Parathyroid adenoma (tissue), 2 donors: ENCODE measurements around the gene TEFM.

Experiments
- H2AFZ ChIP-seq: fragments of 300-600 bp; sonication (generic); one replicate; pipeline ENCODE4 v1.7.0; 2017; ENCODE audit warnings: antibody characterized with exemption, mild to moderate bottlenecking
- H3K27ac ChIP-seq: fragments of 300-600 bp; sonication (generic); one replicate; pipeline ENCODE4 v1.7.0; 2017
- H3K27me3 ChIP-seq: fragments of 300-600 bp; sonication (generic); one replicate; pipeline ENCODE4 v1.7.0; 2017; ENCODE audit warnings: low read length; ENCODE audit not compliant: control insufficient read depth, insufficient read depth
- H3K36me3 ChIP-seq: fragments of 300-600 bp; sonication (generic); one replicate; pipeline ENCODE4 v1.7.0; 2017; ENCODE audit warnings: low read length; ENCODE audit not compliant: control insufficient read depth, insufficient read depth
- H3K4me1 ChIP-seq: fragments of 300-600 bp; sonication (generic); one replicate; pipeline ENCODE4 v1.7.0; 2017; ENCODE audit warnings: control low read depth
- H3K4me2 ChIP-seq: fragments of 300-600 bp; sonication (generic); one replicate; pipeline ENCODE4 v1.7.0; 2017; ENCODE audit warnings: low read length
- H3K4me3 ChIP-seq: fragments of 300-600 bp; sonication (generic); one replicate; pipeline ENCODE4 v1.7.0; 2017; ENCODE audit warnings: low read depth, low read length
- H3K79me2 ChIP-seq: fragments of 300-600 bp; sonication (generic); one replicate; pipeline ENCODE4 v1.7.0; 2017; ENCODE audit warnings: control low read depth
- H3K9ac ChIP-seq: fragments of 300-600 bp; sonication (generic); one replicate; pipeline ENCODE4 v1.7.0; 2017; ENCODE audit warnings: mild to moderate bottlenecking
- H3K9me3 ChIP-seq: fragments of 300-600 bp; sonication (generic); one replicate; pipeline ENCODE4 v1.7.0; 2017; ENCODE audit warnings: low read length; ENCODE audit not compliant: control insufficient read depth
- TF ChIP-seq, protein P1 (sequence below): fragments of 300-600 bp; sonication (generic); IDR thresholded peaks from one replicate; pipeline ENCODE4 v1.7.0; 2017; ENCODE audit warnings: antibody characterized with exemption, mild to moderate bottlenecking
- donor health status: primary hyperparathyroidism.

TEFM gene

GRCh38 chr17:30920683-30921543 is 14.9 kb upstream of the TEFM start:
- Histone ChIP-seq H2AFZ (peak overlapping the region; percentile 98), H3K27ac (peak overlapping the region; percentile 13), H3K9ac (no peak overlapping the region), H3K9me3 (no peaks in the 10 kb centered on the region), H3K4me3 (peak overlapping the region; percentile 57), H3K4me2 (peak overlapping the region; percentile 82), H3K4me1 (no peaks in the 10 kb centered on the region), H3K79me2 (no peaks in the 10 kb centered on the region), H3K36me3 (no peaks in the 10 kb centered on the region), H3K27me3 (no peaks in the 10 kb centered on the region)
- TF ChIP-seq, protein P1, sequence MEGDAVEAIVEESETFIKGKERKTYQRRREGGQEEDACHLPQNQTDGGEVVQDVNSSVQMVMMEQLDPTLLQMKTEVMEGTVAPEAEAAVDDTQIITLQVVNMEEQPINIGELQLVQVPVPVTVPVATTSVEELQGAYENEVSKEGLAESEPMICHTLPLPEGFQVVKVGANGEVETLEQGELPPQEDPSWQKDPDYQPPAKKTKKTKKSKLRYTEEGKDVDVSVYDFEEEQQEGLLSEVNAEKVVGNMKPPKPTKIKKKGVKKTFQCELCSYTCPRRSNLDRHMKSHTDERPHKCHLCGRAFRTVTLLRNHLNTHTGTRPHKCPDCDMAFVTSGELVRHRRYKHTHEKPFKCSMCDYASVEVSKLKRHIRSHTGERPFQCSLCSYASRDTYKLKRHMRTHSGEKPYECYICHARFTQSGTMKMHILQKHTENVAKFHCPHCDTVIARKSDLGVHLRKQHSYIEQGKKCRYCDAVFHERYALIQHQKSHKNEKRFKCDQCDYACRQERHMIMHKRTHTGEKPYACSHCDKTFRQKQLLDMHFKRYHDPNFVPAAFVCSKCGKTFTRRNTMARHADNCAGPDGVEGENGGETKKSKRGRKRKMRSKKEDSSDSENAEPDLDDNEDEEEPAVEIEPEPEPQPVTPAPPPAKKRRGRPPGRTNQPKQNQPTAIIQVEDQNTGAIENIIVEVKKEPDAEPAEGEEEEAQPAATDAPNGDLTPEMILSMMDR = no peak

GRCh38 chr17:30920282-30920681 is 14.2 kb upstream of the TEFM start:
- H3K79me2 ChIP-seq = no peaks in the 10 kb centered on the region
- no peak overlapping the region for H3K27ac ChIP-seq
- TF ChIP-seq, protein P1 = no peak
- no peak overlapping the region for H3K4me3 ChIP-seq
- H3K9me3 ChIP-seq = no peaks in the 10 kb centered on the region
- H3K27me3 ChIP-seq = no peaks in the 10 kb centered on the region
- no peak overlapping the region for H2AFZ ChIP-seq
- no peak overlapping the region for H3K9ac ChIP-seq
- H3K4me2 ChIP-seq = no peak overlapping the region
- H3K4me1 ChIP-seq = no peaks in the 10 kb centered on the region
- no peaks in the 10 kb centered on the region for H3K36me3 ChIP-seq

DNA sequence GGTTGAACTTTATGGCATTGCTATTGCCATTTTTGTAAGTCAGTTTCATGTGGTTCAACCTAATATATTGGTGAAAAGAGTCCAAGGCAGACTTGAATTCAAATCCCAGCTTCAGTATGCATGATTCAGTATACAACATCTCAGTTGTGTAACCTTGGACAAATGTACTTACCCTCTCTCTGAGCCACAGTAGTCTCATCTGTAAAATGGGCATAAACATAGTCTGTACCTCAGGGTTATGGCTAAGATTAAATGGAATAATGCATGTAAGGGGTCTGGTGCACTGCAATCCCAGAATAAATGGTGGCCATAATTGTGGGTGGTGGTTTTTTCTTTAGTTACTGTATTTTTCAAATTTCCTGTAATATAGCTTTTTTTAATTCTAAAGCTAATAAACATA is 11.0 kb upstream of the TEFM start:
- H2AFZ ChIP-seq = no peak overlapping the region
- no peaks in the 10 kb centered on the region for H3K27me3 ChIP-seq
- H3K4me2 ChIP-seq = no peak overlapping the region
- no peaks in the 10 kb centered on the region for H3K4me1 ChIP-seq
- no peaks in the 10 kb centered on the region for H3K79me2 ChIP-seq
- no peak overlapping the region for H3K27ac ChIP-seq
- H3K36me3 ChIP-seq = no peaks in the 10 kb centered on the region
- H3K9me3 ChIP-seq = no peaks in the 10 kb centered on the region
- TF ChIP-seq, protein P1 = no peak
- H3K4me3 ChIP-seq = no peak overlapping the region
- no peak overlapping the region for H3K9ac ChIP-seq

DNA sequence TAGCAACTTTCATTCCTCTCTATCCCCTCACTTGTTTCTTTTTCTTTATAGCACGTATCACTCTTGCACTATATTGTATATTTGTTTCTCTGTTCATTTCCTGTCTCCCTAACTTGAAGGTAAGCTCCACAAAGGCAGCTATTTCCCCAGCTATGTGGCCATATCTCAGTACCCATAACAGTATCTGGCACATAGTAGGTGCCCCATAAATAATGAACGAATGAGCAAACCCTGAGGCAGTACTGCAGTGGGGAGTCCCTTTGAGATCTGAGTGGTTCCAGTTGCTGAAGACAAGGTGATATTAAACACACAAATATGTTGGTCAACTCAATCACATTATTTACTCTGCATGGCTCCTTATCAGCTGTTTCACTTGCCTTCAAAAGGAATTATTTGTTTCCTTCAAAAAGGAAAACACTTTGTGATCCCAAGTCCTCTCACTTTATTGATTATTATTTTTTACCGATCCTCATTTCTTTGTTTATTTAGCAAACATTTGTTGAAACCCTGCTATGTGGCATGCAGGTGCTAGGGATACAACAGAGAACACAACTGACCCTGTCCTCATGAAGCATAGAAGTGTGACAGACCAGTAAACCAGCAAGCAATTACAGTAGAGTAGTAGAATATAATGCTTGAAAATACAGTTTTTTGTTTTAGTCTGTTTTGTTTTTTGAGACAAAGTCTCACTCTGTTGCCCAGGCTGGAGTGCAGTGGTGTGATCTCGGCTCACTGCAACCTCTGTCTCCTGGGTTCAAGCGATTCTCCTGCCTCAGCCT is 10.0 kb upstream of the TEFM start:
- Histone ChIP-seq H3K4me1 (no peaks in the 10 kb centered on the region), H3K4me2 (no peak overlapping the region), H2AFZ (no peak overlapping the region), H3K27ac (no peak overlapping the region), H3K9me3 (no peaks in the 10 kb centered on the region), H3K79me2 (no peaks in the 10 kb centered on the region), H3K4me3 (no peak overlapping the region), H3K9ac (no peak overlapping the region), H3K27me3 (no peaks in the 10 kb centered on the region), H3K36me3 (no peaks in the 10 kb centered on the region)
- TF ChIP-seq, protein P1 = no peak
